Peyer's patch (tissue), 4 donors: Measurements from ENCODE around the gene BRCA2. TPM values are rescaled to one million over a fixed set of nuclear protein-coding genes. Genes with fewer than 3 reads are reported as not detected.

ENCODE experiments used
- DNase-seq, 3 donors: peaks; one replicate each; pipeline ENCODE4 v3.0.0-alpha.2; 2017 to 2019
- H3K27ac ChIP-seq, 4 donors: fragments of 200-600 bp; sonication (generic); one replicate each; pipeline ENCODE4 v1.5.1; 2016 to 2019
- H3K27me3 ChIP-seq, 2 donors: fragments of 200-600 bp; sonication (generic); one replicate each; pipeline ENCODE4 v1.5.1; 2019
- H3K36me3 ChIP-seq, 3 donors: fragments of 200-600 bp; sonication (generic); one replicate each; pipeline ENCODE4 v1.5.1; 2016 to 2019
- H3K4me1 ChIP-seq, 4 donors: fragments of 200-600 bp; sonication (generic); one replicate each; pipeline ENCODE4 v1.5.1; 2016 to 2019
- H3K4me3 ChIP-seq, 4 donors: fragments of 200-600 bp; sonication (generic); 1 replicate in 3 of 4; 2 replicates in 1 of 4; pipeline ENCODE4 v1.5.1; 2016 to 2019; ENCODE audit warnings: mild to moderate bottlenecking in 1 of 4
- H3K9me3 ChIP-seq, 4 donors: fragments of 200-600 bp; sonication (generic); one replicate each; pipeline ENCODE4 v1.5.1; 2016 to 2019; ENCODE audit warnings: mild to moderate bottlenecking in 1 of 4
- POLR2A ChIP-seq, 2 donors: fragments of 450-650 bp; IDR thresholded peaks; one replicate each; pipeline ENCODE4 v1.5.1; 2017; ENCODE audit warnings: antibody characterized with exemption in 2 of 2, mild to moderate bottlenecking in 2 of 2, moderate library complexity in 2 of 2
- total RNA-seq, 4 donors: library from RNA; depleted of rRNA; stranded (reverse); fragments of >200 nt; gene quantifications; one replicate each; pipeline ENCODE4 v1.1.0, GENCODE V29; 2016
- TF ChIP-seq, protein P1 (sequence below), 6 experiments: fragments of 450-650 bp in 4 of 6; fragments of 200-600 bp in 2 of 6; sonication (generic) in 1 of 6; IDR thresholded peaks; one replicate each; pipeline ENCODE4 v1.5.1; 2017 to 2019; ENCODE audit warnings: antibody characterized with exemption in 6 of 6, mild to moderate bottlenecking in 3 of 6, moderate library complexity in 1 of 6

The BRCA2 gene
- total RNA-seq, 4 donors from 2014 or later: 1.7 to 12.4 (median 2.7) TPM

DNA sequence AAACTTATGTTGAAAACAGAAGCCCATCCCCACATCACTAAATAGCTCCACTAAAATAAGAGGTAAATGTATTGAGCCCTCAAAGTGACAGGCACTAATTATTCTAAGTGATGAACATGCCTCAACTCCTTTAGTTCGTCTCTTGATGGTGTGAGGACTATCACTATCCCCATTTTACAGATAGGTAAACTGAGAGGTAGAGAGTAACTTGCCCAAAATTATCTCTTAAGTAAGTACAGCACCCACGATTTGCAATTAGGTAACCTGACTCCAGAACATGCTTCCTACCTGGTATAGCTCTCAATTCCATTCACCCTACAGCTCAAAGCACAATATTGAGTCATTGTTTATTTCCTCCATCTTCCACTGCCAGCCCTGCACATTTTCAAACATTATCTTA is 12.8 kb upstream of the BRCA2 start:
- TF ChIP-seq, protein P1, sequence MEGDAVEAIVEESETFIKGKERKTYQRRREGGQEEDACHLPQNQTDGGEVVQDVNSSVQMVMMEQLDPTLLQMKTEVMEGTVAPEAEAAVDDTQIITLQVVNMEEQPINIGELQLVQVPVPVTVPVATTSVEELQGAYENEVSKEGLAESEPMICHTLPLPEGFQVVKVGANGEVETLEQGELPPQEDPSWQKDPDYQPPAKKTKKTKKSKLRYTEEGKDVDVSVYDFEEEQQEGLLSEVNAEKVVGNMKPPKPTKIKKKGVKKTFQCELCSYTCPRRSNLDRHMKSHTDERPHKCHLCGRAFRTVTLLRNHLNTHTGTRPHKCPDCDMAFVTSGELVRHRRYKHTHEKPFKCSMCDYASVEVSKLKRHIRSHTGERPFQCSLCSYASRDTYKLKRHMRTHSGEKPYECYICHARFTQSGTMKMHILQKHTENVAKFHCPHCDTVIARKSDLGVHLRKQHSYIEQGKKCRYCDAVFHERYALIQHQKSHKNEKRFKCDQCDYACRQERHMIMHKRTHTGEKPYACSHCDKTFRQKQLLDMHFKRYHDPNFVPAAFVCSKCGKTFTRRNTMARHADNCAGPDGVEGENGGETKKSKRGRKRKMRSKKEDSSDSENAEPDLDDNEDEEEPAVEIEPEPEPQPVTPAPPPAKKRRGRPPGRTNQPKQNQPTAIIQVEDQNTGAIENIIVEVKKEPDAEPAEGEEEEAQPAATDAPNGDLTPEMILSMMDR (IDR thresholded peaks at IDR 0.05): no peak
- TF ChIP-seq POLR2A (IDR thresholded peaks at IDR 0.05): no peak
- Histone ChIP-seq H3K27ac (no peak overlapping the region), H3K36me3 (no peaks in the 10 kb centered on the region), H3K4me3 (no peak overlapping the region), H3K4me1 (no peaks in the 10 kb centered on the region), H3K9me3 (no peaks in the 10 kb centered on the region), H3K27me3 (no peaks in the 10 kb centered on the region)
- no peak for DNase-seq

GRCh38 chr13:32305646-32306045 is 9.7 kb upstream of the BRCA2 start:
- no peaks in the 10 kb centered on the region for H3K27me3 ChIP-seq
- no peak for TF ChIP-seq POLR2A (IDR thresholded peaks at IDR 0.05)
- TF ChIP-seq, protein P1 (IDR thresholded peaks at IDR 0.05): no peak
- H3K4me3 ChIP-seq: no peak overlapping the region
- H3K4me1 ChIP-seq: no peaks in the 10 kb centered on the region
- no peak overlapping the region for H3K27ac ChIP-seq
- DNase-seq: no peak
- H3K36me3 ChIP-seq: no peaks in the 10 kb centered on the region
- no peaks in the 10 kb centered on the region for H3K9me3 ChIP-seq

- DNase-seq: no peak
- no peaks in the 10 kb centered on the region for H3K9me3 ChIP-seq
Observed at GRCh38 chr13:32309312-32310133, 5.8 kb upstream of the BRCA2 start.

GRCh38 chr13:32310134-32310706 is 5.1 kb upstream of the BRCA2 start:
- no peaks in the 10 kb centered on the region for H3K36me3 ChIP-seq
- H3K9me3 ChIP-seq: no peaks in the 10 kb centered on the region
- H3K4me3 ChIP-seq: peak overlapping the region in 1 of 4 donors; percentile 33
- no peaks in the 10 kb centered on the region for H3K27me3 ChIP-seq
- H3K27ac ChIP-seq: peak overlapping the region in 1 of 4 donors; percentile 35
- DNase-seq: no peak
- TF ChIP-seq POLR2A (IDR thresholded peaks at IDR 0.05): no peak
- TF ChIP-seq, protein P1 (IDR thresholded peaks at IDR 0.05): peak; percentile 58 to 93 (median 79)
- H3K4me1 ChIP-seq: peaks cover 0 to 2% (median 0%) of the 10 kb centered on the region in 4 donors

More at GRCh38 chr13:32309312-32310133, 5.8 kb upstream of the BRCA2 start:
- no peaks in the 10 kb centered on the region for H3K4me1 ChIP-seq
- H3K4me3 ChIP-seq: peak overlapping the region in 1 of 4 donors; percentile 33
- no peaks in the 10 kb centered on the region for H3K27me3 ChIP-seq
- no peaks in the 10 kb centered on the region for H3K36me3 ChIP-seq
- no peak for TF ChIP-seq POLR2A (IDR thresholded peaks at IDR 0.05)
- TF ChIP-seq, protein P1 (IDR thresholded peaks at IDR 0.05): no peak
- peak overlapping the region in 1 of 4 donors; percentile 35 for H3K27ac ChIP-seq

- H3K36me3 ChIP-seq: no peaks in the 10 kb centered on the region
- no peak overlapping the region for H3K27ac ChIP-seq
- H3K4me1 ChIP-seq: peaks cover 0 to 3% (median 0%) of the 10 kb centered on the region in 4 donors
- H3K9me3 ChIP-seq: no peaks in the 10 kb centered on the region
- TF ChIP-seq, protein P1 (IDR thresholded peaks at IDR 0.05): no peak
- no peak for TF ChIP-seq POLR2A (IDR thresholded peaks at IDR 0.05)
- DNase-seq: no peak
- H3K4me3 ChIP-seq: no peak overlapping the region
- H3K27me3 ChIP-seq: no peaks in the 10 kb centered on the region
Observed at GRCh38 chr13:32311188-32311897, 4.0 kb upstream of the BRCA2 start.
